K562 (cell line): Measurements from ENCODE around the gene QRICH1. TPM values are rescaled to one million over a fixed set of nuclear protein-coding genes. Genes with fewer than 3 reads are reported as not detected.
A peak's percentile ranks its signal among the peaks of the same experiment; 100 is the strongest.

ENCODE experiments used
- BMI1 ChIP-seq: fragments of 150-350 bp; IDR thresholded peaks from 2 replicates; pipeline ENCODE4 v1.6.1; 2014; ENCODE audit warnings: low read length
- COPS2 ChIP-seq: fragments of 450-650 bp; conservative IDR thresholded peaks from 2 replicates; pipeline ENCODE4 v1.6.1; 2016; ENCODE audit warnings: mild to moderate bottlenecking, moderate library complexity
- FUS ChIP-seq: fragments of 200-400 bp; formaldehyde crosslinking; optimal IDR thresholded peaks from 2 replicates; pipeline ENCODE3; 2017; ENCODE audit warnings: low read depth, low read length
- MAFK ChIP-seq: IDR thresholded peaks from 2 replicates; pipeline ENCODE4 v1.6.1; 2011; ENCODE audit warnings: low read length, improper control_type of control experiment
- SIN3A ChIP-seq, 2 experiments: fragments of 150-350 bp in 1 of 2; IDR thresholded peaks; 2 replicates each; pipeline ENCODE4 v1.6.1; 2011 to 2016; ENCODE audit warnings: borderline replicate concordance in 2 of 2, low read depth in 2 of 2, low read length in 2 of 2, mild to moderate bottlenecking in 2 of 2, moderate library complexity in 2 of 2; ENCODE audit not compliant: control insufficient read depth in 1 of 2
- ZKSCAN3 ChIP-seq: fragments of 250-450 bp; sonication (Bioruptor Pico); IDR thresholded peaks from 2 replicates; pipeline ENCODE4 v1.4.0; 2020
- ZNF316 ChIP-seq: fragments of 450-650 bp; IDR thresholded peaks from 2 replicates; pipeline ENCODE4 v1.6.1; 2016
- ZNF436 ChIP-seq: fragments of 250-450, 450-650 bp; sonication (Bioruptor Pico); formaldehyde crosslinking; IDR thresholded peaks from 2 replicates; pipeline ENCODE4 v1.7.0; 2020; ENCODE audit warnings: mild to moderate bottlenecking
- ZNF507 ChIP-seq: conservative IDR thresholded peaks from 2 replicates; pipeline ENCODE4 v1.6.1; 2017; ENCODE audit warnings: missing genetic modification characterization, missing compliant biosample characterization
- ZNF696 ChIP-seq: fragments of 250-450 bp; sonication (Bioruptor Pico); conservative IDR thresholded peaks from 2 replicates; pipeline ENCODE4 v1.4.0; 2020; ENCODE audit warnings: mild to moderate bottlenecking, moderate library complexity
- polyA plus RNA-seq, 8 experiments: library from polyadenylated mRNA; depleted of rRNA in 4 of 8; stranded (reverse) in 5 of 8; unstranded in 3 of 8; fragments of >200 nt; fragmentation: Nextera tagmentation in 2 of 8; fragmentation: Illumina TruSeq in 1 of 8; extraction: Ambion mirVana in 2 of 8; extraction: Trizol in 1 of 8; gene quantifications; 2 replicates each; pipeline versions ENCODE4 v1.2.1 to v1.2.3, GENCODE V29; 2011 to 2014; ENCODE audit warnings: inconsistent platforms in 1 of 8, missing spikeins in 1 of 8
- total RNA-seq, 7 experiments: library from RNA; depleted of rRNA in 6 of 7; stranded (reverse); fragments of >200 nt in 6 of 7; fragmentation: Illumina TruSeq in 2 of 7; extraction: Trizol in 2 of 7; gene quantifications; 2 replicates each; pipeline versions ENCODE4 v1.2.1 to v1.2.3, GENCODE V29; 2011 to 2021; ENCODE audit warnings: low replicate concordance in 1 of 7
- TF ChIP-seq, protein P1 (sequence below): fragments of 450-650 bp; IDR thresholded peaks from 2 replicates; pipeline ENCODE4 v1.6.1; 2018; ENCODE audit not compliant: partially characterized antibody
- TF ChIP-seq, protein P2 (sequence below), 2 experiments: fragments of 150-350 bp in 1 of 2; IDR thresholded peaks; 2 replicates each; pipeline ENCODE4 v1.6.1; 2012 to 2016; ENCODE audit warnings: low read depth in 2 of 2, low read length in 2 of 2, mild to moderate bottlenecking in 1 of 2, moderate library complexity in 1 of 2
- TF ChIP-seq, protein P3 (sequence below): fragments of 450-650 bp; IDR thresholded peaks from 2 replicates; pipeline ENCODE4 v1.6.1; 2016; ENCODE audit warnings: antibody characterized with exemption
- TF ChIP-seq, protein P4 (sequence below): fragments of 450-650 bp; formaldehyde crosslinking; IDR thresholded peaks from 2 replicates; pipeline ENCODE4 v1.4.0; 2020; ENCODE audit warnings: mild to moderate bottlenecking, moderate library complexity
- TF ChIP-seq, protein P5 (sequence below), 2 experiments: fragments of 250-450 bp in 1 of 2; fragments of 450-650 bp in 1 of 2; sonication (Bioruptor Pico) in 1 of 2; IDR thresholded peaks; 2 replicates each; pipeline versions ENCODE4 v1.6.1 to v1.8.0; 2016 to 2021; ENCODE audit warnings: mild to moderate bottlenecking in 2 of 2, moderate library complexity in 2 of 2, missing compliant biosample characterization in 1 of 2, missing genetic modification characterization in 1 of 2

Gene QRICH1
- total and polyA plus RNA-seq, 9 of the 15 experiments (the other 6 are each of a cell fraction or from before 2014, with no cell fraction given), result 20.1 to 99.2 (median 56.7) TPM

DNA sequence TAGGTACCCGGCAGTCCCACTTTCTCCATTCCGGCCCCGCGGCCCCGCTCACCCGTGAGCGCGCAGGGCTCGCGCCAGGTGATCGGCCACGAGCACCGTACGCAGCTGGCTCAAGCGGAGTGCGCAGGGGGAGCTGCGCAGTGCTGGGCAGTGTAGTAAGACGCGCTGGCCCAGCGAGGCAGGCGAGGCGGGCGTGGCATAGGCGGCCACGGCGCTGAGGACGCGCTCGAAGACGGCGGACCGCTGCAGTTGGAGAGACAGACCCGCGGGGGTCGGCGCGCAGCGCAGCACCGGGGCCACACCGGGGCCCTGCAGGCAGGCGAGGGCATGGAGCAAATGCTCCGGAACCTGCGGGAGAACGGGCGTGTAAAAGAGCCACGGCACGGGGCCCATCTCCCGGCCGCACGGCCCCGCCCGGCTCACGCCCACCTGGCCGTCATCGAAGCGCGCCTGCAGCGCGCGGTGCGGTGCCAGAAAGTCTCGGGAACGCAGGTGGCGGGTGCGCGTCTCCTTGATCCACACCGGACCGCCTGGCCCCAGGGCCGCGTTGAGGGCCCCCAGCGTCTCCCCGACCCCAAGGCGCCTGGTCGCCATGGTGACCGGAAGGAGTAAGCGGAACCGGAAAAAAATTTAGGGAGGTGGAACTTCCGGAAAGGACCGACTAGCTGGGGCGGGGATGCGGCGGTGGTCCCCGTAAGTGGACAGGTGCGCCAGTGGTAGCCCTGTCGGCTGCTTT lies 75.7 kb downstream of the QRICH1 start, which contains the start of gene DALRD3 (continued):
- TF ChIP-seq, protein P1, sequence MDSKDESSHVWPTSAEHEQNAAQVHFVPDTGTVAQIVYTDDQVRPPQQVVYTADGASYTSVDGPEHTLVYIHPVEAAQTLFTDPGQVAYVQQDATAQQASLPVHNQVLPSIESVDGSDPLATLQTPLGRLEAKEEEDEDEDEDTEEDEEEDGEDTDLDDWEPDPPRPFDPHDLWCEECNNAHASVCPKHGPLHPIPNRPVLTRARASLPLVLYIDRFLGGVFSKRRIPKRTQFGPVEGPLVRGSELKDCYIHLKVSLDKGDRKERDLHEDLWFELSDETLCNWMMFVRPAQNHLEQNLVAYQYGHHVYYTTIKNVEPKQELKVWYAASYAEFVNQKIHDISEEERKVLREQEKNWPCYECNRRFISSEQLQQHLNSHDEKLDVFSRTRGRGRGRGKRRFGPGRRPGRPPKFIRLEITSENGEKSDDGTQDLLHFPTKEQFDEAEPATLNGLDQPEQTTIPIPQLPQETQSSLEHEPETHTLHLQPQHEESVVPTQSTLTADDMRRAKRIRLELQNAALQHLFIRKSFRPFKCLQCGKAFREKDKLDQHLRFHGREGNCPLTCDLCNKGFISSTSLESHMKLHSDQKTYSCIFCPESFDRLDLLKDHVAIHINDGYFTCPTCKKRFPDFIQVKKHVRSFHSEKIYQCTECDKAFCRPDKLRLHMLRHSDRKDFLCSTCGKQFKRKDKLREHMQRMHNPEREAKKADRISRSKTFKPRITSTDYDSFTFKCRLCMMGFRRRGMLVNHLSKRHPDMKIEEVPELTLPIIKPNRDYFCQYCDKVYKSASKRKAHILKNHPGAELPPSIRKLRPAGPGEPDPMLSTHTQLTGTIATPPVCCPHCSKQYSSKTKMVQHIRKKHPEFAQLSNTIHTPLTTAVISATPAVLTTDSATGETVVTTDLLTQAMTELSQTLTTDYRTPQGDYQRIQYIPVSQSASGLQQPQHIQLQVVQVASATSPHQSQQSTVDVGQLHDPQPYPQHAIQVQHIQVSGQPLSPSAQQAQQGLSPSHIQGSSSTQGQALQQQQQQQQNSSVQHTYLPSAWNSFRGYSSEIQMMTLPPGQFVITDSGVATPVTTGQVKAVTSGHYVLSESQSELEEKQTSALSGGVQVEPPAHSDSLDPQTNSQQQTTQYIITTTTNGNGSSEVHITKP, result no peak
- TF ChIP-seq COPS2, result no peak
- TF ChIP-seq BMI1, result no peak
- no peak for TF ChIP-seq ZKSCAN3 (CRISPR knock-in tag)
- no peak for TF ChIP-seq MAFK
- no peak for TF ChIP-seq ZNF316
- peak; percentile 83 to 91; a peak in 2 of 4 replicates for TF ChIP-seq SIN3A (IDR thresholded peaks at IDR 0.05; ENCODE audit: borderline replicate concordance in 2 of 2, control insufficient read depth in 1 of 2, low read depth in 2 of 2, low read length in 2 of 2)
- no peak for TF ChIP-seq ZNF436 (CRISPR knock-in tag)
- no peak for TF ChIP-seq ZNF696 (CRISPR knock-in tag)
- TF ChIP-seq, protein P2, sequence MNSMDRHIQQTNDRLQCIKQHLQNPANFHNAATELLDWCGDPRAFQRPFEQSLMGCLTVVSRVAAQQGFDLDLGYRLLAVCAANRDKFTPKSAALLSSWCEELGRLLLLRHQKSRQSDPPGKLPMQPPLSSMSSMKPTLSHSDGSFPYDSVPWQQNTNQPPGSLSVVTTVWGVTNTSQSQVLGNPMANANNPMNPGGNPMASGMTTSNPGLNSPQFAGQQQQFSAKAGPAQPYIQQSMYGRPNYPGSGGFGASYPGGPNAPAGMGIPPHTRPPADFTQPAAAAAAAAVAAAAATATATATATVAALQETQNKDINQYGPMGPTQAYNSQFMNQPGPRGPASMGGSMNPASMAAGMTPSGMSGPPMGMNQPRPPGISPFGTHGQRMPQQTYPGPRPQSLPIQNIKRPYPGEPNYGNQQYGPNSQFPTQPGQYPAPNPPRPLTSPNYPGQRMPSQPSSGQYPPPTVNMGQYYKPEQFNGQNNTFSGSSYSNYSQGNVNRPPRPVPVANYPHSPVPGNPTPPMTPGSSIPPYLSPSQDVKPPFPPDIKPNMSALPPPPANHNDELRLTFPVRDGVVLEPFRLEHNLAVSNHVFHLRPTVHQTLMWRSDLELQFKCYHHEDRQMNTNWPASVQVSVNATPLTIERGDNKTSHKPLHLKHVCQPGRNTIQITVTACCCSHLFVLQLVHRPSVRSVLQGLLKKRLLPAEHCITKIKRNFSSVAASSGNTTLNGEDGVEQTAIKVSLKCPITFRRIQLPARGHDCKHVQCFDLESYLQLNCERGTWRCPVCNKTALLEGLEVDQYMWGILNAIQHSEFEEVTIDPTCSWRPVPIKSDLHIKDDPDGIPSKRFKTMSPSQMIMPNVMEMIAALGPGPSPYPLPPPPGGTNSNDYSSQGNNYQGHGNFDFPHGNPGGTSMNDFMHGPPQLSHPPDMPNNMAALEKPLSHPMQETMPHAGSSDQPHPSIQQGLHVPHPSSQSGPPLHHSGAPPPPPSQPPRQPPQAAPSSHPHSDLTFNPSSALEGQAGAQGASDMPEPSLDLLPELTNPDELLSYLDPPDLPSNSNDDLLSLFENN (IDR thresholded peaks at IDR 0.05; ENCODE audit: low read depth in 2 of 2, low read length in 2 of 2), result no peak
- TF ChIP-seq, protein P3, sequence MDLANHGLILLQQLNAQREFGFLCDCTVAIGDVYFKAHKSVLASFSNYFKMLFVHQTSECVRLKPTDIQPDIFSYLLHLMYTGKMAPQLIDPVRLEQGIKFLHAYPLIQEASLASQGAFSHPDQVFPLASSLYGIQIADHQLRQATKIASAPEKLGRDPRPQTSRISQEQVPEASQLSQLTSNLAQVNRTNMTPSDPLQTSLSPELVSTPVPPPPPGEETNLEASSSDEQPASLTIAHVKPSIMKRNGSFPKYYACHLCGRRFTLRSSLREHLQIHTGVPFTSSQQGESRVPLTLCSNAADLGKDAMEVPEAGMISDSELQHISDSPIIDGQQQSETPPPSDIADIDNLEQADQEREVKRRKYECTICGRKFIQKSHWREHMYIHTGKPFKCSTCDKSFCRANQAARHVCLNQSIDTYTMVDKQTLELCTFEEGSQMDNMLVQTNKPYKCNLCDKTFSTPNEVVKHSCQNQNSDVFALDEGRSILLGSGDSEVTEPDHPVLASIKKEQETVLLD, result peak; percentile 32; the same call in 1 of the 2 replicates
- TF ChIP-seq ZNF507 (tag), result no peak
- peak; percentile 68 for TF ChIP-seq FUS
- TF ChIP-seq, protein P4, sequence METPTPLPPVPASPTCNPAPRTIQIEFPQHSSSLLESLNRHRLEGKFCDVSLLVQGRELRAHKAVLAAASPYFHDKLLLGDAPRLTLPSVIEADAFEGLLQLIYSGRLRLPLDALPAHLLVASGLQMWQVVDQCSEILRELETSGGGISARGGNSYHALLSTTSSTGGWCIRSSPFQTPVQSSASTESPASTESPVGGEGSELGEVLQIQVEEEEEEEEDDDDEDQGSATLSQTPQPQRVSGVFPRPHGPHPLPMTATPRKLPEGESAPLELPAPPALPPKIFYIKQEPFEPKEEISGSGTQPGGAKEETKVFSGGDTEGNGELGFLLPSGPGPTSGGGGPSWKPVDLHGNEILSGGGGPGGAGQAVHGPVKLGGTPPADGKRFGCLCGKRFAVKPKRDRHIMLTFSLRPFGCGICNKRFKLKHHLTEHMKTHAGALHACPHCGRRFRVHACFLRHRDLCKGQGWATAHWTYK (CRISPR knock-in tag), result 0 out of 2 replicates have a peak, but pooled peaks have one; percentile 43
- TF ChIP-seq, protein P5, sequence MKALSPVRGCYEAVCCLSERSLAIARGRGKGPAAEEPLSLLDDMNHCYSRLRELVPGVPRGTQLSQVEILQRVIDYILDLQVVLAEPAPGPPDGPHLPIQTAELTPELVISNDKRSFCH (CRISPR knock-in tag; IDR thresholded peaks at IDR 0.05), result no peak
- TF ChIP-seq, protein P5 (tag; IDR thresholded peaks at IDR 0.05), result no peak
